ENCODE data around the gene DISP3. TPM values are rescaled to one million over a fixed set of nuclear protein-coding genes. Genes with fewer than 3 reads are reported as not detected.

DISP3 gene
- total RNA-seq, 2 experiments from 2014 or later, result 0.63 to 0.65 TPM

DNA sequence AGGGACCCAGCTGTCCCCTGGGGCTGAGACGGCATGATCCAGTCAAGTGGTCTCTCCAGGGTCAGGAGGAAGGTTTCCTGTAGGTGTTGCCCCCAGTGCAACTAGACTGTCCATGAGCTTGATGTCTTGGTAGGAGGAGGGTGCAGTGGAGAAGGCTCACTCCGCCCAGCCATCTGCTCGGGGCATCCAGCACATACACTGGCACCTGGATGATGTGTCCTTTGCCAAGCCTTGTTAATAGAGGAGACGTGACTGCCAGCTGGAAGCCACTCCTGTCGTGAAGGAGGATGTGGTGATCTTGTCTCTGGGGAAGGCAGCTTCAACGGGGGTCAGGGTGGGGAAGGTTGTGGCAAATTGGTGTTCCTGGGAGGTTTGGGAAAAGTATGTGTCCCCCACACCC, 6.2 kb downstream of the DISP3 start:
- intact Hi-C loops (cut with micrococcal nuclease), result no loop called here
- ATAC-seq (no peak), DNase-seq (no peak)
- Mint-ChIP-seq H3K36me3 (ENCODE audit: low read depth) (no peaks in the 10 kb centered on the region), H3K4me1 (ENCODE audit: low read depth) (peaks cover 6% of the 10 kb centered on the region), H3K4me3 (no peak overlapping the region), H3K27me3 (peaks cover 32% of the 10 kb centered on the region), H3K9me3 (no peaks in the 10 kb centered on the region), H3K27ac (no peak overlapping the region)
- POLR2A ChIA-PET, result no interaction called here
- CTCF ChIA-PET, result no interaction called here
- TF ChIP-seq, protein P1, sequence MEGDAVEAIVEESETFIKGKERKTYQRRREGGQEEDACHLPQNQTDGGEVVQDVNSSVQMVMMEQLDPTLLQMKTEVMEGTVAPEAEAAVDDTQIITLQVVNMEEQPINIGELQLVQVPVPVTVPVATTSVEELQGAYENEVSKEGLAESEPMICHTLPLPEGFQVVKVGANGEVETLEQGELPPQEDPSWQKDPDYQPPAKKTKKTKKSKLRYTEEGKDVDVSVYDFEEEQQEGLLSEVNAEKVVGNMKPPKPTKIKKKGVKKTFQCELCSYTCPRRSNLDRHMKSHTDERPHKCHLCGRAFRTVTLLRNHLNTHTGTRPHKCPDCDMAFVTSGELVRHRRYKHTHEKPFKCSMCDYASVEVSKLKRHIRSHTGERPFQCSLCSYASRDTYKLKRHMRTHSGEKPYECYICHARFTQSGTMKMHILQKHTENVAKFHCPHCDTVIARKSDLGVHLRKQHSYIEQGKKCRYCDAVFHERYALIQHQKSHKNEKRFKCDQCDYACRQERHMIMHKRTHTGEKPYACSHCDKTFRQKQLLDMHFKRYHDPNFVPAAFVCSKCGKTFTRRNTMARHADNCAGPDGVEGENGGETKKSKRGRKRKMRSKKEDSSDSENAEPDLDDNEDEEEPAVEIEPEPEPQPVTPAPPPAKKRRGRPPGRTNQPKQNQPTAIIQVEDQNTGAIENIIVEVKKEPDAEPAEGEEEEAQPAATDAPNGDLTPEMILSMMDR (IDR thresholded peaks at IDR 0.05), result no peak

- Mint-ChIP-seq H3K4me1 (ENCODE audit: low read depth) (no peaks in the 10 kb centered on the region), H3K27ac (no peak overlapping the region), H3K36me3 (ENCODE audit: low read depth) (no peaks in the 10 kb centered on the region), H3K9me3 (no peaks in the 10 kb centered on the region), H3K4me3 (no peak overlapping the region), H3K27me3 (peaks cover 20% of the 10 kb centered on the region)
- ATAC-seq (no peak), DNase-seq (no peak)
- ChIA-PET POLR2A (interaction anchor here (2.4 kb wide), 1 partner anchor 8 kb away, joined by 8 read pairs; the partner anchor contains the start of gene DISP3), CTCF (no interaction called here)
- intact Hi-C loops (cut with micrococcal nuclease), result no loop called here
- TF ChIP-seq, protein P1 (IDR thresholded peaks at IDR 0.05), result no peak
Observed at GRCh38 chr1:11486231-11487009, 7.5 kb downstream of the DISP3 start.

- Mint-ChIP-seq H3K9me3 (no peaks in the 10 kb centered on the region), H3K36me3 (ENCODE audit: low read depth) (no peaks in the 10 kb centered on the region), H3K27ac (no peak overlapping the region), H3K4me1 (ENCODE audit: low read depth) (no peaks in the 10 kb centered on the region), H3K27me3 (peaks cover 14% of the 10 kb centered on the region), H3K4me3 (no peak overlapping the region)
- CTCF ChIA-PET, result no interaction called here
- TF ChIP-seq, protein P1 (IDR thresholded peaks at IDR 0.05), result no peak
- no peak for DNase-seq
- ATAC-seq, result no peak
- intact Hi-C loops (cut with micrococcal nuclease), result no loop called here
- POLR2A ChIA-PET, result interaction anchor here (0.7 to 2.4 kb wide), 2 partner anchors 9 to 1197 kb away, joined by 3 to 8 read pairs; partner anchors contain the start of gene DISP3
Observed at GRCh38 chr1:11487196-11487751, 8.3 kb downstream of the DISP3 start.

- DNase-seq (no peak), ATAC-seq (no peak)
- ChIA-PET CTCF (interaction anchor here (0.6 kb wide), 1 partner anchor 21 kb away, joined by 3 read pairs; no protein-coding TSS in a partner anchor), POLR2A (interaction anchor here (0.9 to 2.4 kb wide), 2 partner anchors 10 to 11 kb away, joined by 3 to 8 read pairs; partner anchors contain the start of gene DISP3)
- TF ChIP-seq, protein P1 (IDR thresholded peaks at IDR 0.05), result no peak
- no peak overlapping the region for H3K27ac Mint-ChIP-seq
- no peaks in the 10 kb centered on the region for H3K36me3 Mint-ChIP-seq (ENCODE audit: low read depth)
- no peak overlapping the region for H3K4me3 Mint-ChIP-seq
- H3K9me3 Mint-ChIP-seq, result no peaks in the 10 kb centered on the region
- intact Hi-C loops (cut with micrococcal nuclease), result no loop called here
- no peaks in the 10 kb centered on the region for H3K4me1 Mint-ChIP-seq (ENCODE audit: low read depth)
- peaks cover 13% of the 10 kb centered on the region for H3K27me3 Mint-ChIP-seq
Observed at GRCh38 chr1:11488201-11488770, 9.3 kb downstream of the DISP3 start.
